Heart left ventricle (tissue), 16 donors: ENCODE data around the gene SERINC5. TPM values are rescaled to one million over a fixed set of nuclear protein-coding genes. Genes with fewer than 3 reads are reported as not detected.
A peak's percentile ranks its signal among the peaks of the same experiment; 100 is the strongest.
"Not testable (repeated sequence)": the region's sequence is repeated elsewhere in the genome, so short reads cannot be mapped to it uniquely, and the experiment has no call there.

ENCODE experiments used
- ATAC-seq, 4 donors: fragments of 200-7000 bp; cut with Tn5 transposase; one replicate each; pipeline ENCODE4 v1.9.1; 2020 to 2022; ENCODE audit warnings: moderate library complexity in 4 of 4, mild to moderate bottlenecking in 3 of 4, moderate number of reproducible peaks in 1 of 4
- DNase-seq, 5 donors: peaks; one replicate each; pipeline ENCODE4 v3.0.0-alpha.2; 2020
- H3K27ac ChIP-seq, 12 donors: fragments of 200-600 bp; sonication (generic) in 4 of 12; one replicate each; pipeline versions ENCODE4 v1.5.0 to v1.8.0; 2016 to 2022; ENCODE audit warnings: mild to moderate bottlenecking in 2 of 12
- H3K27me3 ChIP-seq, 9 donors: fragments of 200-600 bp; sonication (generic) in 2 of 9; one replicate each; pipeline versions ENCODE4 v1.5.1 to v1.8.0; 2016 to 2022; ENCODE audit warnings: mild to moderate bottlenecking in 3 of 9
- H3K36me3 ChIP-seq, 9 donors: fragments of 200-600 bp; sonication (generic) in 2 of 9; one replicate each; pipeline versions ENCODE4 v1.5.0 to v1.8.0; 2018 to 2022; ENCODE audit warnings: mild to moderate bottlenecking in 2 of 9
- H3K4me1 ChIP-seq, 12 donors: fragments of 200-600 bp; sonication (generic) in 4 of 12; one replicate each; pipeline versions ENCODE4 v1.5.0 to v1.8.0; 2016 to 2022; ENCODE audit warnings: mild to moderate bottlenecking in 3 of 12
- H3K4me3 ChIP-seq, 12 donors: fragments of 200-600 bp; sonication (generic) in 4 of 12; one replicate each; pipeline versions ENCODE4 v1.5.0 to v1.8.0; 2017 to 2022; ENCODE audit warnings: mild to moderate bottlenecking in 9 of 12, moderate library complexity in 4 of 12
- H3K9me3 ChIP-seq, 12 donors: fragments of 200-600 bp; sonication (generic) in 4 of 12; one replicate each; pipeline versions ENCODE4 v1.5.0 to v1.8.0; 2016 to 2022; ENCODE audit warnings: mild to moderate bottlenecking in 1 of 12
- CTCF ChIP-seq, 12 donors: fragments of 200-600 bp; sonication (generic) in 4 of 12; IDR thresholded peaks; one replicate each; pipeline versions ENCODE4 v1.5.0 to v1.8.0; 2018 to 2022; ENCODE audit warnings: antibody characterized with exemption in 12 of 12, mild to moderate bottlenecking in 5 of 12
- POLR2A ChIP-seq, 2 donors: fragments of 450-650 bp; IDR thresholded peaks; one replicate each; pipeline ENCODE4 v1.6.1; 2017; ENCODE audit warnings: antibody characterized with exemption in 2 of 2, mild to moderate bottlenecking in 2 of 2, moderate library complexity in 2 of 2
- WGBS, 4 donors: extraction: QIAGEN DNeasy Blood & Tissue Kit in 2 of 4; methylation state at CpG; one replicate each; pipeline versions ENCODE4 v1.1.5 to v1.1.7; 2013 to 2018; 5-methylcytosine and 5-hydroxymethylcytosine counted together
- intact Hi-C, 10 donors: fragments of 100-400 bp; cut with DNase I; formaldehyde crosslinking; loops; one replicate each; pipeline versions ENCODE4 v1.11.1 to v1.14.2; 2022
- polyA plus RNA-seq, 2 donors: library from polyadenylated mRNA; stranded (reverse); fragments of 200-250 nt; gene quantifications; one replicate each; pipeline ENCODE4 v1.2.3, GENCODE V29; 2013
- total RNA-seq, 9 donors: library from RNA; depleted of rRNA in 2 of 9; stranded (reverse); fragments of >200 nt in 2 of 9; fragmentation: NEBNext Ultra II Directional in 3 of 9; extraction: Animal tissue kit (Norgen Biotek cat#: 25700) in 3 of 9; gene quantifications; one replicate each; pipeline versions ENCODE4 v1.1.0 to v1.2.4, GENCODE V29; 2016 to 2023
- donor health status: ischemic (EF 13 %, LVEDD 7.1; RV severe dilation, severe dysfunction).
- donor health status: healthy with polysubstance abuse.
- donor health status: DM: no; HTN: yes; CAD: no.
- donor health status: DM: no; HTN: no; CAD: no.
- donor health status: ischemic (EF 25% LVEDD 6.9; RV normal size, moderate dysfunction).
- donor health status: ischemic (EF 25% LVEDD 5.7; RV mildly dilated, moderate dysfunction).
- donor health status: healthy.
- donor health status: DM: yes; HTN: yes; CAD: no.
- donor health status: ischemic (EF 35%, LVEDD 5.7; RV mildly dilated, moderate dysfunction).
- donor health status: nonischemic (EF 11% LVEDD 7.7; RV severe dilation, severe dysfunction).
- donor health status: DM: yes; HTN: yes; CAD: no.
- donor health status: PGD.
- donor health status: ischemic (EF 29% LVEDD 5.4; RV normal size, mild dysfunction).
- donor health status: nonischemic (EF 23%, LVEDD 6.1; RV moderate dilation, normal function).

Gene SERINC5
- total and polyA plus RNA-seq, 11 donors: 3.2 to 25.9 (median 13.5) TPM

- no peak overlapping the region for H3K27ac ChIP-seq
- TF ChIP-seq POLR2A (IDR thresholded peaks at IDR 0.05) (no peak), CTCF (IDR thresholded peaks at IDR 0.05) (no peak)
- peaks cover 0 to 10% (median 0%) of the 10 kb centered on the region in 12 donors for H3K4me1 ChIP-seq
- intact Hi-C loops: no loop called here
- no peak for DNase-seq
- H3K4me3 ChIP-seq: no peak overlapping the region
- peak; percentile 18 to 49 (median 32) for ATAC-seq
- H3K27me3 ChIP-seq: no peaks in the 10 kb centered on the region
- WGBS, 4 donors: 57 to 64% (median 60%) methylated on average over 4 of the region's 4 CpGs
- H3K9me3 ChIP-seq: peaks cover 0 to 6% (median 0%) of the 10 kb centered on the region in 12 donors
- H3K36me3 ChIP-seq: no peaks in the 10 kb centered on the region
These were observed 139.4 kb downstream of the SERINC5 start for GRCh38 chr5:80116465-80116864.

GRCh38 chr5:80116000-80116399, 139.8 kb downstream of the SERINC5 start:
- intact Hi-C loops: no loop called here
- ATAC-seq: no peak
- DNase-seq: no peak
- 57 to 72% (median 68%) methylated on average over 4 of the region's 4 CpGs for WGBS, 4 donors
- Histone ChIP-seq H3K27me3 (no peaks in the 10 kb centered on the region), H3K9me3 (peaks cover 0 to 6% (median 0%) of the 10 kb centered on the region in 12 donors), H3K27ac (no peak overlapping the region), H3K4me3 (no peak overlapping the region), H3K36me3 (no peaks in the 10 kb centered on the region), H3K4me1 (peaks cover 0 to 10% (median 0%) of the 10 kb centered on the region in 12 donors)
- TF ChIP-seq CTCF (IDR thresholded peaks at IDR 0.05) (no peak), POLR2A (IDR thresholded peaks at IDR 0.05) (no peak)

- no peak overlapping the region for H3K4me3 ChIP-seq
- peaks cover 0 to 16% (median 3%) of the 10 kb centered on the region in 12 donors for H3K4me1 ChIP-seq
- WGBS, 4 donors: 55 to 72% (median 64%) methylated on average over 3 of the region's 3 CpGs
- H3K27me3 ChIP-seq: no peaks in the 10 kb centered on the region
- ATAC-seq: no peak
- peaks cover 0 to 6% (median 0%) of the 10 kb centered on the region in 12 donors for H3K9me3 ChIP-seq
- TF ChIP-seq CTCF (IDR thresholded peaks at IDR 0.05): no peak
- no peak for TF ChIP-seq POLR2A (IDR thresholded peaks at IDR 0.05)
- no peak overlapping the region for H3K27ac ChIP-seq
- intact Hi-C loops: no loop called here
- H3K36me3 ChIP-seq: no peaks in the 10 kb centered on the region
- DNase-seq: no peak
These were observed 141.0 kb downstream of the SERINC5 start for GRCh38 chr5:80114860-80115259.

GRCh38 chr5:80111376-80111990, 144.4 kb downstream of the SERINC5 start:
- H3K4me3 ChIP-seq, intact Hi-C loops, H3K27ac ChIP-seq, H3K27me3 ChIP-seq, H3K9me3 ChIP-seq, H3K36me3 ChIP-seq, DNase-seq, ATAC-seq: not testable (repeated sequence)
- H3K4me1 ChIP-seq: peaks cover 0 to 19% (median 5%) of the 10 kb centered on the region in 12 donors
- WGBS, 4 donors: 74 to 84% (median 77%) methylated on average over 5 of the region's 5 CpGs
